SK-N-SH (cell line): Measurements from ENCODE around the gene EPHB2. TPM values are rescaled to one million over a fixed set of nuclear protein-coding genes. Genes with fewer than 3 reads are reported as not detected.

Experiments
- CTCF ChIA-PET: fragments of 300-600, 350-600 bp; formaldehyde crosslinking; extraction: SDS; loops from one replicate; lab custom pipeline; 2021; lab: Yijun Ruan, JAX
- POLR2A ChIA-PET: fragments of 350-600 bp; sonication (Branson Sonifier 250); formaldehyde crosslinking; extraction: SDS; loops from one replicate; lab custom pipeline; 2020; ENCODE audit warnings: antibody characterized with exemption, inconsistent platforms; lab: Yijun Ruan, JAX
- DNase-seq: peaks from one replicate; pipeline ENCODE4 v3.0.0; 2012
- H2AFZ ChIP-seq: fragments of 200-600 bp; sonication (generic); 2 replicates; pipeline ENCODE4 v1.8.1; 2016; ENCODE audit warnings: antibody characterized with exemption, mild to moderate bottlenecking, low read depth
- H3F3A ChIP-seq: fragments of 200-600 bp; sonication (generic); replicated peaks from 2 replicates; pipeline ENCODE3; 2016; ENCODE audit warnings: antibody characterized with exemption, mild to moderate bottlenecking; ENCODE audit not compliant: insufficient read depth
- H3K27ac ChIP-seq, 2 experiments: fragments of 200-500 bp in 1 of 2; fragments of 200-600 bp in 1 of 2; sonication (Bioruptor generic) in 1 of 2; sonication (generic), shearing (Covaris generic) in 1 of 2; 2 replicates each; pipeline versions ENCODE4 v1.5.1 to v1.6.1; 2014 to 2016; ENCODE audit warnings: low read depth in 2 of 2, inconsistent platforms in 1 of 2, low read length in 1 of 2, mild to moderate bottlenecking in 1 of 2, mixed read lengths in 1 of 2
- H3K27me3 ChIP-seq: fragments of 200-600 bp; sonication (generic), shearing (Covaris generic); 2 replicates; pipeline ENCODE4 v1.6.1; 2016; ENCODE audit warnings: mixed run types; ENCODE audit not compliant: insufficient read depth
- H3K36me3 ChIP-seq, 2 experiments: fragments of 200-500 bp in 1 of 2; fragments of 200-600 bp in 1 of 2; sonication (Bioruptor generic) in 1 of 2; sonication (generic) in 1 of 2; replicated peaks in 1 of 2; 2 replicates each; pipeline versions ENCODE3 to v1.5.1; 2014 to 2016; ENCODE audit warnings: low read length in 1 of 2, mild to moderate bottlenecking in 1 of 2; ENCODE audit not compliant: insufficient read depth in 2 of 2, control insufficient read depth in 1 of 2
- H3K4me1 ChIP-seq, 2 experiments: fragments of 200-500 bp in 1 of 2; fragments of 200-600 bp in 1 of 2; sonication (Bioruptor generic) in 1 of 2; sonication (generic), shearing (Covaris generic) in 1 of 2; 2 replicates each; pipeline versions ENCODE4 v1.5.1 to v1.6.1; 2014 to 2016; ENCODE audit warnings: low read depth in 1 of 2, low read length in 1 of 2, mixed run types in 1 of 2; ENCODE audit not compliant: insufficient read depth in 2 of 2, control insufficient read depth in 1 of 2
- H3K4me2 ChIP-seq: fragments of 200-600 bp; sonication (generic), shearing (Covaris generic); 2 replicates; pipeline ENCODE4 v1.6.1; 2017; ENCODE audit warnings: mixed run types
- H3K4me3 ChIP-seq, 2 experiments: fragments of 200-500 bp in 1 of 2; fragments of 200-600 bp in 1 of 2; sonication (Bioruptor generic) in 1 of 2; sonication (generic), shearing (Covaris generic) in 1 of 2; 2 replicates each; pipeline versions ENCODE4 v1.5.1 to v1.8.1; 2014 to 2016; ENCODE audit warnings: low read depth in 2 of 2, inconsistent platforms in 1 of 2, low read length in 1 of 2, mild to moderate bottlenecking in 1 of 2, mixed read lengths in 1 of 2, moderate library complexity in 1 of 2
- H3K79me2 ChIP-seq: fragments of 200-600 bp; sonication (generic); 2 replicates; pipeline ENCODE4 v1.8.1; 2017; ENCODE audit warnings: mild to moderate bottlenecking; ENCODE audit not compliant: insufficient read depth
- H3K9ac ChIP-seq: fragments of 200-600 bp; sonication (generic); 2 replicates; pipeline ENCODE4 v1.6.1; 2017; ENCODE audit warnings: mixed run types
- H3K9me2 ChIP-seq: fragments of 200-600 bp; sonication (generic); 2 replicates; pipeline ENCODE4 v1.6.1; 2017; ENCODE audit warnings: mixed run types
- H3K9me3 ChIP-seq: fragments of 200-600 bp; sonication (generic); 2 replicates; pipeline ENCODE4 v1.6.1; 2017; ENCODE audit warnings: mixed run types, mild to moderate bottlenecking, moderate library complexity
- H4K20me1 ChIP-seq: fragments of 200-600 bp; sonication (generic); 2 replicates; pipeline ENCODE4 v1.6.1; 2017; ENCODE audit warnings: mild to moderate bottlenecking, mixed run types; ENCODE audit not compliant: insufficient read depth
- CHD2 ChIP-seq: fragments of 150-350 bp; IDR thresholded peaks from 2 replicates; pipeline ENCODE4 v1.6.1; 2018; ENCODE audit warnings: low read length; ENCODE audit not compliant: partially characterized antibody
- CTCF ChIP-seq: fragments of 200-600 bp; sonication (generic); IDR thresholded peaks from 2 replicates; pipeline ENCODE4 v1.6.1; 2017; ENCODE audit warnings: antibody characterized with exemption, mild to moderate bottlenecking, moderate library complexity
- GABPA ChIP-seq: IDR thresholded peaks from 2 replicates; pipeline ENCODE4 v1.4.0; 2012; ENCODE audit warnings: low read depth, mild to moderate bottlenecking
- MAX ChIP-seq: IDR thresholded peaks from 2 replicates; pipeline ENCODE4 v1.4.0; 2012; ENCODE audit warnings: low read depth
- PBX3 ChIP-seq: IDR thresholded peaks from 2 replicates; pipeline ENCODE4; 2012
- RAD21 ChIP-seq: IDR thresholded peaks from 2 replicates; pipeline ENCODE4 v1.6.1; 2012; ENCODE audit warnings: mild to moderate bottlenecking, low read length
- RCOR1 ChIP-seq: fragments of 150-350 bp; IDR thresholded peaks from 2 replicates; pipeline ENCODE4 v1.6.1; 2017; ENCODE audit warnings: antibody characterized with exemption, low read length
- RFX5 ChIP-seq: IDR thresholded peaks from 2 replicates; pipeline ENCODE4 v1.6.1; 2012; ENCODE audit warnings: mild to moderate bottlenecking, improper control_type of control experiment, low read length
- SMC3 ChIP-seq: IDR thresholded peaks from 2 replicates; pipeline ENCODE4 v1.6.1; 2012; ENCODE audit warnings: low read depth, low read length, improper control_type of control experiment
- TAF1 ChIP-seq: IDR thresholded peaks from 2 replicates; pipeline ENCODE4 v1.6.1; 2012; ENCODE audit warnings: low read depth, mild to moderate bottlenecking, low read length, moderate library complexity, borderline replicate concordance
- TCF12 ChIP-seq: IDR thresholded peaks from 2 replicates; pipeline ENCODE4 v1.4.0; 2012
- USF2 ChIP-seq: fragments of 150-350 bp; IDR thresholded peaks from 2 replicates; pipeline ENCODE4 v1.6.1; 2017; ENCODE audit warnings: antibody characterized with exemption, low read length, low read depth, borderline replicate concordance
- WGBS: methylation state at CpG from one replicate; pipeline ENCODE4 v1.1.6; 2017; ENCODE audit warnings: low lambda C conversion rate; 5-methylcytosine and 5-hydroxymethylcytosine counted together
- polyA plus RNA-seq, 3 experiments: library from polyadenylated mRNA; depleted of rRNA; stranded (reverse); fragments of >200 nt; gene quantifications; 2 replicates each; pipeline ENCODE4 v1.2.3, GENCODE V29; 2012

Gene EPHB2
- polyA plus RNA-seq, 1 of the 3 experiments (the other 2 are of a cell fraction): 25.2 TPM

GRCh38 chr1:22922640-22923039 lies 212.0 kb downstream of the EPHB2 start:
- ChIA-PET POLR2A (no interaction called here), CTCF (interaction anchor here (0.8 to 2.0 kb wide), 3 partner anchors 34 to 248 kb away, joined by 4 read pairs; no protein-coding TSS in a partner anchor)
- Histone ChIP-seq H3K36me3 (no peaks in the 10 kb centered on the region), H3K9ac (no peak overlapping the region), H3K9me3 (no peaks in the 10 kb centered on the region), H4K20me1 (no peaks in the 10 kb centered on the region), H3K27ac (no peak overlapping the region), H3F3A (no peaks in the 10 kb centered on the region), H3K4me2 (no peak overlapping the region), H2AFZ (no peak overlapping the region), H3K27me3 (no peaks in the 10 kb centered on the region), H3K4me3 (no peak overlapping the region), H3K79me2 (no peaks in the 10 kb centered on the region), H3K9me2 (no peaks in the 10 kb centered on the region), H3K4me1 (no peaks in the 10 kb centered on the region)
- no peak for DNase-seq
- WGBS: 89% methylated on average over 1 of the region's 1 CpG
- TF ChIP-seq RFX5: no peak
- TF ChIP-seq RCOR1: no peak
- TF ChIP-seq TCF12: no peak
- no peak for TF ChIP-seq GABPA
- no peak for TF ChIP-seq USF2

GRCh38 chr1:22925111-22925510 lies 214.5 kb downstream of the EPHB2 start:
- H3K9me3 ChIP-seq: no peaks in the 10 kb centered on the region
- H3K9ac ChIP-seq: no peak overlapping the region
- no peaks in the 10 kb centered on the region for H3K36me3 ChIP-seq
- POLR2A ChIA-PET: no interaction called here
- no peaks in the 10 kb centered on the region for H3K4me1 ChIP-seq
- WGBS: 65% methylated on average over 9 of the region's 9 CpGs
- no peaks in the 10 kb centered on the region for H3K9me2 ChIP-seq
- TF ChIP-seq PBX3: no peak
- no peak overlapping the region for H3K27ac ChIP-seq
- no peak overlapping the region for H3K4me3 ChIP-seq
- no peak overlapping the region for H3K4me2 ChIP-seq
- no peaks in the 10 kb centered on the region for H4K20me1 ChIP-seq
- H3F3A ChIP-seq: no peaks in the 10 kb centered on the region
- no peaks in the 10 kb centered on the region for H3K27me3 ChIP-seq
- DNase-seq: no peak
- H3K79me2 ChIP-seq: no peaks in the 10 kb centered on the region
- CTCF ChIA-PET: interaction anchor here (0.7 to 1.6 kb wide), 2 partner anchors 251 to 272 kb away, joined by 3 to 4 read pairs; no protein-coding TSS in a partner anchor
- H2AFZ ChIP-seq: no peak overlapping the region

- no peaks in the 10 kb centered on the region for H3F3A ChIP-seq
- 23% methylated on average over 10 of the region's 11 CpGs for WGBS
- H3K79me2 ChIP-seq: no peaks in the 10 kb centered on the region
- no peaks in the 10 kb centered on the region for H3K9me2 ChIP-seq
- ChIA-PET CTCF (interaction anchor here (0.5 to 5.9 kb wide), 40 partner anchors 9 to 513 kb away, joined by 3 to 70 read pairs (median 4); no protein-coding TSS in a partner anchor), POLR2A (no interaction called here)
- H3K9ac ChIP-seq: no peak overlapping the region
- no peaks in the 10 kb centered on the region for H4K20me1 ChIP-seq
- H3K4me1 ChIP-seq: no peaks in the 10 kb centered on the region
- no peak overlapping the region for H2AFZ ChIP-seq
- no peak overlapping the region for H3K4me3 ChIP-seq
- DNase-seq: peak; percentile 89
- H3K27ac ChIP-seq: no peak overlapping the region
- peak; percentile 88 for TF ChIP-seq RAD21
- TF ChIP-seq MAX: no peak
- peak; percentile 79 for TF ChIP-seq CHD2
- peak; percentile 80 for TF ChIP-seq CTCF
- TF ChIP-seq TAF1: no peak
- peak; percentile 88 for TF ChIP-seq SMC3
- no peaks in the 10 kb centered on the region for H3K36me3 ChIP-seq
- H3K4me2 ChIP-seq: no peak overlapping the region
- H3K27me3 ChIP-seq: no peaks in the 10 kb centered on the region; the same call in 1 of the 2 replicates
- no peaks in the 10 kb centered on the region for H3K9me3 ChIP-seq
These were observed 219.7 kb downstream of the EPHB2 start for GRCh38 chr1:22930240-22930912.
